GM12878 (cell line): ENCODE data around the gene RFT1. TPM values are rescaled to one million over a fixed set of nuclear protein-coding genes. Genes with fewer than 3 reads are reported as not detected.
A peak's percentile ranks its signal among the peaks of the same experiment; 100 is the strongest.

Experiments
- ATAC-seq: fragments of 200-7000 bp; cut with Tn5 transposase; 3 replicates; pipeline ENCODE4 v1.9.1; 2020; ENCODE audit warnings: mild to moderate bottlenecking, moderate library complexity
- BruUV-seq: library from RNA; stranded (reverse); fragments of 400-500 nt; replicated peaks from 2 replicates; lab custom pipeline; 2021; lab: Mats Ljungman, UMichigan
- CTCF ChIA-PET: fragments of 300-600 bp; sonication (Branson Sonifier 250); formaldehyde crosslinking; extraction: SDS; loops from one replicate; lab custom pipeline; 2021; ENCODE audit warnings: inconsistent platforms; lab: Yijun Ruan, JAX
- POLR2A ChIA-PET: fragments of 350-600 bp; formaldehyde crosslinking; extraction: SDS; loops from one replicate; lab custom pipeline; 2021; ENCODE audit warnings: inconsistent platforms; lab: Charles Lee
- RAD21 ChIA-PET: fragments of 300-600 bp; sonication (Branson Sonifier 250); formaldehyde crosslinking; loops from one replicate; lab custom pipeline; 2023; ENCODE audit warnings: antibody characterized with exemption; ENCODE audit not compliant: unreplicated experiment; lab: Charles Lee
- SMC1A ChIA-PET: fragments of 300-600 bp; sonication (Branson Sonifier 250); formaldehyde crosslinking; loops from one replicate; lab custom pipeline; 2023; ENCODE audit not compliant: unreplicated experiment, uncharacterized antibody; lab: Charles Lee
- DNase-seq: peaks from one replicate; pipeline ENCODE4 v3.0.0-alpha.2; 2011; ENCODE audit warnings: low read depth, low spot score
- FAIRE-seq: peaks from 3 replicates; lab custom pipeline; 2011; peaks lifted over from hg19 to GRCh38; lab: Jason Lieb, UNC
- H2AFZ ChIP-seq: 2 replicates; pipeline ENCODE4 v1.6.0; 2011; ENCODE audit warnings: low read depth, low read length, control low read depth; ENCODE audit not compliant: control insufficient read depth
- H3K27ac ChIP-seq: 2 replicates; pipeline ENCODE4 v1.5.1; 2011; ENCODE audit warnings: control low read depth; ENCODE audit not compliant: control insufficient read depth, insufficient read depth
- H3K27me3 ChIP-seq, 2 experiments: replicated peaks in 1 of 2; 2 replicates each; pipeline versions ENCODE4 v1.6.0 to v1.6.1; 2011; ENCODE audit warnings: low read length in 1 of 2; ENCODE audit not compliant: control insufficient read depth in 2 of 2, insufficient read depth in 2 of 2
- H3K36me3 ChIP-seq, 2 experiments: 2 replicates each; pipeline ENCODE4 v1.5.1; 2011; ENCODE audit warnings: low read length in 1 of 2; ENCODE audit not compliant: control insufficient read depth in 2 of 2, insufficient read depth in 2 of 2
- H3K4me1 ChIP-seq: 2 replicates; pipeline ENCODE4 v1.6.1; 2011; ENCODE audit warnings: mild to moderate bottlenecking, low read length, moderate library complexity, mixed read lengths; ENCODE audit not compliant: control insufficient read depth, insufficient read depth
- H3K4me2 ChIP-seq: 2 replicates; pipeline ENCODE4 v1.6.0; 2011; ENCODE audit warnings: control low read depth; ENCODE audit not compliant: control insufficient read depth, insufficient read depth
- H3K4me3 ChIP-seq: fragments of 200-600 bp; sonication (generic); 2 replicates; pipeline ENCODE4 v1.5.1; 2016
- H3K79me2 ChIP-seq: 2 replicates; pipeline ENCODE4 v1.6.0; 2011; ENCODE audit warnings: low read length; ENCODE audit not compliant: control insufficient read depth, insufficient read depth
- H3K9ac ChIP-seq: 2 replicates; pipeline ENCODE4 v1.8.0; 2011; ENCODE audit warnings: low read length, control low read depth, mixed read lengths; ENCODE audit not compliant: control insufficient read depth, insufficient read depth
- H3K9me3 ChIP-seq: replicated peaks from 3 replicates; pipeline ENCODE4 v1.5.1; 2011; ENCODE audit warnings: mild to moderate bottlenecking, low read length; ENCODE audit not compliant: control insufficient read depth, insufficient read depth
- H4K20me1 ChIP-seq: 2 replicates; pipeline ENCODE4 v1.6.0; 2011; ENCODE audit not compliant: control insufficient read depth, insufficient read depth
- ASH2L ChIP-seq: fragments of 300-600, 200-600 bp; sonication (generic); IDR thresholded peaks from 2 replicates; pipeline ENCODE4 v1.6.1; 2017; ENCODE audit warnings: low read depth, mild to moderate bottlenecking, borderline replicate concordance
- MEF2A ChIP-seq: IDR thresholded peaks from 2 replicates; pipeline ENCODE4 v1.6.1; 2011; ENCODE audit warnings: low read depth, mild to moderate bottlenecking, low read length, moderate library complexity; ENCODE audit not compliant: insufficient read depth
- PML ChIP-seq: IDR thresholded peaks from 2 replicates; pipeline ENCODE4 v1.6.1; 2012; ENCODE audit warnings: low read length, inconsistent platforms
- POLR2AphosphoS5 ChIP-seq: IDR thresholded peaks from 2 replicates; pipeline ENCODE4 v1.6.1; 2011; ENCODE audit warnings: mild to moderate bottlenecking, low read length, inconsistent platforms
- SPI1 ChIP-seq: IDR thresholded peaks from 2 replicates; pipeline ENCODE4 v1.6.1; 2011; ENCODE audit warnings: low read depth, mild to moderate bottlenecking, low read length, moderate library complexity, borderline replicate concordance; ENCODE audit not compliant: insufficient read depth
- STAT1 ChIP-seq: fragments of 450-650 bp; conservative IDR thresholded peaks from 2 replicates; pipeline ENCODE4 v1.6.1; 2014; ENCODE audit warnings: antibody characterized with exemption, mild to moderate bottlenecking
- ZBED1 ChIP-seq: IDR thresholded peaks from 2 replicates; pipeline ENCODE4 v1.6.1; 2016; ENCODE audit warnings: borderline replicate concordance
- WGBS: methylation state at CpG from one replicate; pipeline ENCODE4 v1.1.6; 2016; ENCODE audit warnings: low lambda C conversion rate; ENCODE audit not compliant: insufficient replicate concordance, insufficient coverage; ENCODE audit errors: missing lambda C conversion rate; 5-methylcytosine and 5-hydroxymethylcytosine counted together
- in situ Hi-C: fragments of 300-500 bp; cut with MboI; formaldehyde crosslinking; loops from 9 replicates; pipeline ENCODE4 v1.14.3; 2018; ENCODE audit warnings: mixed read lengths
- intact Hi-C: fragments of 100-400 bp; cut with micrococcal nuclease; formaldehyde crosslinking; loops from one replicate; pipeline ENCODE4 v1.14.2; 2022; ENCODE audit not compliant: unreplicated experiment
- polyA plus RNA-seq, 11 experiments: library from polyadenylated mRNA; depleted of rRNA in 4 of 11; unstranded in 6 of 11; stranded (reverse) in 5 of 11; fragments of >200 nt; fragmentation: Nextera tagmentation in 4 of 11; fragmentation: Illumina TruSeq in 1 of 11; extraction: Ambion mirVana in 4 of 11; extraction: Trizol in 1 of 11; gene quantifications; 1 replicate in 1 of 11; 2 replicates in 10 of 11; pipeline versions ENCODE4 v1.2.1 to v1.2.3, GENCODE V29; 2011 to 2016; ENCODE audit warnings: inconsistent platforms in 2 of 11, missing spikeins in 2 of 11, low read depth in 1 of 11
- total RNA-seq, 4 experiments: library from RNA; depleted of rRNA in 3 of 4; stranded (reverse); fragments of >200 nt in 3 of 4; fragmentation: Illumina TruSeq in 1 of 4; extraction: Trizol in 1 of 4; gene quantifications; 2 replicates each; pipeline versions ENCODE4 v1.2.1 to v1.2.3, GENCODE V29; 2013 to 2021
- TF ChIP-seq, protein P1 (sequence below): fragments of 450-650 bp; IDR thresholded peaks from 2 replicates; pipeline ENCODE4 v1.6.1; 2014; ENCODE audit warnings: mild to moderate bottlenecking

RFT1 gene
- total and polyA plus RNA-seq, 10 of the 15 experiments (the other 5 are each of a cell fraction or from before 2014, with no cell fraction given), result 16.6 to 75.1 (median 34.5) TPM

DNA sequence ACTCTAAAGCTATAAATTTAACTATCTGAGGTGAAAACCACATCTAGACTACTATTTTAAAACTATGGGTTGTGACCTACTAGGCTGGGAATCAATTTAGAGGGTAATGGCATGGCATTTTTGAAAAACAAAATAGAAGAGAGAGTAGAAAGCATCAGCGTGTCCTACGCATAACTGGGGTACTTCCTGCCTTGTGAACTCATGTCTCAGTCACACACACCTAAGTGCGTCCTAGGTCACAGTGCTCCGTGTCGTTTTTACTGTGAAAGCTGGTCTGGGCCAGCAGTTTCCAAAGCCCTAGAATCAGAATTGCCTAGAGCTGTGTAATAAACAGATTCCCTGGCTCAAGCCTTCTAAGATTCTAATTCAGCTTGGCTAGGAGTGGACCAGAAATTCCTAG lies 32.3 kb downstream of the RFT1 start:
- RAD21 ChIA-PET, result no interaction called here
- in situ Hi-C loops, result no loop called here

DNA sequence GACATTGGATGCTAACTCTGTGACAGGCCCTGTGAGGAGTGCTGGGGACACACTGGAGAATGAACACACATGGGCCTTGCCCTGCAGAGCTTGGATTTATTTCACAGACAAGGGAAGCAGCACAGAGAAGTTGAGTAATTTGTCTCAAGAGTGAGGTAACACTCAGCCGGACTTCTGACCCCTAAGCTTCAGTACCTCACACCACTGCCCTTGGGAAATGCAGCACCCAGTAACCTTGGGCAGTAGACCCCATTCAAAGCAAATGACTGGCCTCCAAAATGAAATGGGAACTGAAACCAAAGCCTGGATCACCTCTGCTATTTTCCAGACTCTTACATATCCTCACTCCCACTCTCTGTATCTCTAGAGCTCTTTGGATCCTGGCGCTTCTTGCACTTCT lies 37.3 kb downstream of the RFT1 start:
- H3K36me3 ChIP-seq, result peaks cover 15 to 26% of the 10 kb centered on the region in 2 experiments

More for the DNA sequence above, 32.3 kb downstream of the RFT1 start:
- Histone ChIP-seq H3K4me2 (no peak overlapping the region), H4K20me1 (no peaks in the 10 kb centered on the region), H3K27ac (no peak overlapping the region), H3K9ac (no peak overlapping the region), H3K36me3 (peaks cover 4 to 31% of the 10 kb centered on the region in 2 experiments), H2AFZ (no peak overlapping the region), H3K4me1 (peaks cover 5% of the 10 kb centered on the region; the same call in 1 of the 2 replicates), H3K79me2 (no peaks in the 10 kb centered on the region), H3K4me3 (no peak overlapping the region), H3K27me3 (no peaks in the 10 kb centered on the region), H3K9me3 (no peaks in the 10 kb centered on the region)
- ChIA-PET SMC1A (interaction anchor here (0.7 to 1.4 kb wide), 5 partner anchors 10 to 163 kb away, joined by 3 to 4 read pairs (median 3); no protein-coding TSS in a partner anchor), CTCF (interaction anchor here (0.7 to 1.1 kb wide), 3 partner anchors 37 to 114 kb away, joined by 3 read pairs; no protein-coding TSS in a partner anchor), POLR2A (interaction anchor here (0.9 kb wide), 1 partner anchor 9 kb away, joined by 6 read pairs; no protein-coding TSS in a partner anchor)
- no peak for DNase-seq
- TF ChIP-seq ZBED1 (no peak), PML (no peak), STAT1 (no peak), ASH2L (no peak)
- WGBS, result 89% methylated on average over 5 of the region's 5 CpGs
- no peak for ATAC-seq
- FAIRE-seq, result no peak
- intact Hi-C loops, result no loop called here
- no TSS peak for BruUV-seq

More for the DNA sequence above, 37.3 kb downstream of the RFT1 start:
- Histone ChIP-seq H3K79me2 (no peaks in the 10 kb centered on the region), H2AFZ (no peak overlapping the region), H4K20me1 (no peaks in the 10 kb centered on the region), H3K27me3 (no peaks in the 10 kb centered on the region), H3K4me3 (no peak overlapping the region), H3K9me3 (no peaks in the 10 kb centered on the region), H3K27ac (no peak overlapping the region), H3K4me1 (no peaks in the 10 kb centered on the region), H3K4me2 (no peak overlapping the region), H3K9ac (no peak overlapping the region)
- ChIA-PET SMC1A (interaction anchor here (0.7 kb wide), 1 partner anchor 334 kb away, joined by 3 read pairs; no protein-coding TSS in a partner anchor), POLR2A (no interaction called here), RAD21 (no interaction called here), CTCF (interaction anchor here (1.3 kb wide), 1 partner anchor 9 kb away, joined by 4 read pairs; no protein-coding TSS in a partner anchor)
- FAIRE-seq (no peak), DNase-seq (no peak), ATAC-seq (no peak)
- in situ Hi-C loops (no loop called here), intact Hi-C loops (no loop called here)
- TF ChIP-seq MEF2A (no peak), SPI1 (peak; percentile 38; the same call in 1 of the 2 replicates), POLR2AphosphoS5 (no peak)
- TF ChIP-seq, protein P1, sequence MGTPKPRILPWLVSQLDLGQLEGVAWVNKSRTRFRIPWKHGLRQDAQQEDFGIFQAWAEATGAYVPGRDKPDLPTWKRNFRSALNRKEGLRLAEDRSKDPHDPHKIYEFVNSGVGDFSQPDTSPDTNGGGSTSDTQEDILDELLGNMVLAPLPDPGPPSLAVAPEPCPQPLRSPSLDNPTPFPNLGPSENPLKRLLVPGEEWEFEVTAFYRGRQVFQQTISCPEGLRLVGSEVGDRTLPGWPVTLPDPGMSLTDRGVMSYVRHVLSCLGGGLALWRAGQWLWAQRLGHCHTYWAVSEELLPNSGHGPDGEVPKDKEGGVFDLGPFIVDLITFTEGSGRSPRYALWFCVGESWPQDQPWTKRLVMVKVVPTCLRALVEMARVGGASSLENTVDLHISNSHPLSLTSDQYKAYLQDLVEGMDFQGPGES, result no peak
- no TSS peak for BruUV-seq
- 81% methylated on average over 2 of the region's 2 CpGs for WGBS
